CD14-positive monocyte (primary cell): ENCODE data around the gene NFE2L3. TPM values are rescaled to one million over a fixed set of nuclear protein-coding genes. Genes with fewer than 3 reads are reported as not detected.

ENCODE experiments used
- DNase-seq, 3 donors: peaks; one replicate each; pipeline ENCODE4 v3.0.0-alpha.2; 2011 to 2022
- H2AFZ ChIP-seq: 2 replicates; pipeline ENCODE4 v1.6.0; 2012; ENCODE audit warnings: mild to moderate bottlenecking, low read depth, low read length, inconsistent platforms; ENCODE audit not compliant: insufficient read depth, poor library complexity, severe bottlenecking
- H3K27ac ChIP-seq, 2 donors: 1 replicate in 1 of 2; 2 replicates in 1 of 2; pipeline ENCODE4 v1.5.1; 2012 to 2013; ENCODE audit warnings: low read length in 2 of 2, control low read depth in 1 of 2, inconsistent platforms in 1 of 2, low read depth in 1 of 2, mild to moderate bottlenecking in 1 of 2
- H3K27me3 ChIP-seq, 2 donors: one replicate each; pipeline versions ENCODE4 v1.6.0 to v1.6.1; 2011 to 2013; ENCODE audit warnings: low read length in 2 of 2; ENCODE audit not compliant: control insufficient read depth in 2 of 2, insufficient read depth in 2 of 2
- H3K36me3 ChIP-seq, 2 donors: replicated peaks in 1 of 2; 1 replicate in 1 of 2; 2 replicates in 1 of 2; pipeline versions ENCODE4 v1.5.1 to v1.6.1; 2012 to 2013; ENCODE audit warnings: low read length in 2 of 2, control low read depth in 1 of 2, inconsistent platforms in 1 of 2, mild to moderate bottlenecking in 1 of 2; ENCODE audit not compliant: insufficient read depth in 2 of 2, control insufficient read depth in 1 of 2
- H3K4me1 ChIP-seq, 2 donors: 1 replicate in 1 of 2; 2 replicates in 1 of 2; pipeline versions ENCODE4 v1.5.1 to v1.6.1; 2012 to 2013; ENCODE audit warnings: low read length in 2 of 2, control low read depth in 1 of 2, inconsistent platforms in 1 of 2, mild to moderate bottlenecking in 1 of 2, moderate library complexity in 1 of 2; ENCODE audit not compliant: insufficient read depth in 2 of 2, control insufficient read depth in 1 of 2
- H3K4me2 ChIP-seq: replicated peaks from 2 replicates; pipeline ENCODE3; 2012; ENCODE audit warnings: low read length, moderate library complexity, mild to moderate bottlenecking; ENCODE audit not compliant: poor library complexity, severe bottlenecking; ENCODE audit errors: extremely low read depth
- H3K4me3 ChIP-seq, 3 experiments: fragments of 200-600 bp in 1 of 3; sonication (generic) in 1 of 3; replicated peaks in 1 of 3; 1 replicate in 2 of 3; 2 replicates in 1 of 3; pipeline ENCODE4 v1.5.1; 2011 to 2013; ENCODE audit warnings: low read length in 3 of 3, mild to moderate bottlenecking in 3 of 3, control low read depth in 2 of 3, low read depth in 2 of 3, inconsistent platforms in 1 of 3, moderate library complexity in 1 of 3
- H3K79me2 ChIP-seq: 2 replicates; pipeline ENCODE4 v1.6.0; 2012; ENCODE audit warnings: mild to moderate bottlenecking, control low read depth, inconsistent platforms, low read length, moderate library complexity; ENCODE audit not compliant: insufficient read depth
- H3K9ac ChIP-seq: 2 replicates; pipeline ENCODE4 v1.6.0; 2017; ENCODE audit warnings: low read length, mild to moderate bottlenecking; ENCODE audit not compliant: insufficient read depth, poor library complexity, severe bottlenecking
- H3K9me3 ChIP-seq, 2 donors: replicated peaks in 1 of 2; 1 replicate in 1 of 2; 2 replicates in 1 of 2; pipeline versions ENCODE4 v1.5.1 to v1.6.1; 2012 to 2013; ENCODE audit warnings: low read length in 2 of 2, control low read depth in 1 of 2; ENCODE audit not compliant: control insufficient read depth in 1 of 2, insufficient read depth in 1 of 2
- H4K20me1 ChIP-seq: 2 replicates; pipeline ENCODE4 v1.6.0; 2012; ENCODE audit warnings: mild to moderate bottlenecking, low read length, control low read depth, moderate library complexity; ENCODE audit not compliant: insufficient read depth
- H3K27ac Mint-ChIP-seq, 7 donors: one replicate each; pipeline ENCODE4 v1.8.0; 2020; ENCODE audit warnings: mild to moderate bottlenecking in 7 of 7, mixed read lengths in 7 of 7, moderate library complexity in 6 of 7, inconsistent platforms in 2 of 7
- H3K27me3 Mint-ChIP-seq, 3 donors: one replicate each; pipeline ENCODE4 v1.8.0; 2021 to 2022; ENCODE audit warnings: low read depth in 3 of 3, mild to moderate bottlenecking in 3 of 3, mixed read lengths in 3 of 3, moderate library complexity in 3 of 3, inconsistent platforms in 1 of 3
- H3K36me3 Mint-ChIP-seq, 2 donors: one replicate each; pipeline ENCODE4 v1.8.0; 2020; ENCODE audit warnings: mixed read lengths in 2 of 2, inconsistent platforms in 1 of 2, mild to moderate bottlenecking in 1 of 2
- H3K4me1 Mint-ChIP-seq: one replicate; pipeline ENCODE4 v1.8.0; 2020; ENCODE audit warnings: mild to moderate bottlenecking, mixed read lengths
- H3K4me3 Mint-ChIP-seq, 2 donors: one replicate each; pipeline ENCODE4 v1.8.0; 2020; ENCODE audit warnings: mild to moderate bottlenecking in 2 of 2, mixed read lengths in 2 of 2, moderate library complexity in 1 of 2
- H3K9me3 Mint-ChIP-seq, 7 donors: one replicate each; pipeline ENCODE4 v1.8.0; 2020 to 2022; ENCODE audit warnings: mixed read lengths in 7 of 7, mild to moderate bottlenecking in 6 of 7, moderate library complexity in 6 of 7, inconsistent platforms in 2 of 7
- CTCF ChIP-seq: fragments of 200-600 bp; IDR thresholded peaks from one replicate; pipeline ENCODE4 v1.8.0; 2022; ENCODE audit warnings: antibody characterized with exemption, mild to moderate bottlenecking
- whole genome bisulfite sequencing: methylation state at CpG from one replicate; pipeline ENCODE4 v1.1.5; 2013; ENCODE audit warnings: missing lambda C conversion rate; ENCODE audit not compliant: insufficient coverage; 5-methylcytosine and 5-hydroxymethylcytosine counted together
- intact Hi-C, 2 donors: fragments of 100-400 bp; cut with micrococcal nuclease; formaldehyde crosslinking; loops; one replicate each; pipeline versions ENCODE4 v1.15.0 to v1.15.1; 2023
- polyA plus RNA-seq, 3 donors: library from polyadenylated mRNA; depleted of rRNA in 1 of 3; unstranded in 2 of 3; stranded (reverse) in 1 of 3; fragments of 300-500 nt in 2 of 3; fragments of >200 nt in 1 of 3; fragmentation: Illumina TruSeq in 2 of 3; gene quantifications; 1 replicate in 2 of 3; 2 replicates in 1 of 3; pipeline ENCODE4 v1.2.3, GENCODE V29; 2012 to 2021

The NFE2L3 gene
- polyA plus RNA-seq, 3 donors: 4.4 to 17.2 (median 10.6) TPM

- H3K27ac ChIP-seq: no peak overlapping the region
- H3K9ac ChIP-seq: no peak overlapping the region
- Mint-ChIP-seq H3K4me1 (peaks cover 10% of the 10 kb centered on the region), H3K36me3 (peaks cover 0 to 3% of the 10 kb centered on the region in 2 donors), H3K27ac (no peak overlapping the region), H3K4me3 (no peak overlapping the region), H3K9me3 (peaks cover 0 to 2% (median 0%) of the 10 kb centered on the region in 7 donors), H3K27me3 (peaks cover 0 to 7% (median 0%) of the 10 kb centered on the region in 3 donors)
- peaks cover 0 to 6% of the 10 kb centered on the region in 2 donors for H3K4me1 ChIP-seq
- H3K4me2 ChIP-seq: no peak overlapping the region
- DNase-seq: no peak
- intact Hi-C loops: no loop called here
- no peaks in the 10 kb centered on the region for H3K27me3 ChIP-seq
- WGBS: 91% methylated on average over 7 of the region's 9 CpGs
- no peak overlapping the region for H3K4me3 ChIP-seq
- H3K9me3 ChIP-seq: no peaks in the 10 kb centered on the region
- peaks cover 3% of the 10 kb centered on the region for H4K20me1 ChIP-seq
- no peak overlapping the region for H2AFZ ChIP-seq
- TF ChIP-seq CTCF: no peak
- H3K36me3 ChIP-seq: peaks cover 0 to 3% of the 10 kb centered on the region in 2 donors
- H3K79me2 ChIP-seq: no peaks in the 10 kb centered on the region
Measured at GRCh38 chr7:26165950-26166683, 14.1 kb downstream of the NFE2L3 start.

GRCh38 chr7:26166684-26167266, 14.8 kb downstream of the NFE2L3 start:
- Histone ChIP-seq H3K36me3 (peaks cover 0 to 3% of the 10 kb centered on the region in 2 donors), H3K4me2 (no peak overlapping the region), H3K9me3 (no peaks in the 10 kb centered on the region), H3K79me2 (no peaks in the 10 kb centered on the region), H2AFZ (no peak overlapping the region), H3K4me3 (no peak overlapping the region), H4K20me1 (peaks cover 3% of the 10 kb centered on the region), H3K4me1 (peaks cover 0 to 6% of the 10 kb centered on the region in 2 donors), H3K9ac (no peak overlapping the region), H3K27ac (no peak overlapping the region), H3K27me3 (no peaks in the 10 kb centered on the region)
- H3K4me3 Mint-ChIP-seq: no peak overlapping the region
- intact Hi-C loops: no loop called here
- TF ChIP-seq CTCF: no peak
- H3K27ac Mint-ChIP-seq: peak overlapping the region in 2 of 7 donors; percentile 12 to 22
- peaks cover 10% of the 10 kb centered on the region for H3K4me1 Mint-ChIP-seq
- peaks cover 0 to 6% (median 0%) of the 10 kb centered on the region in 7 donors for H3K9me3 Mint-ChIP-seq
- peak in 1 of 3 donors; percentile 48 for DNase-seq
- H3K36me3 Mint-ChIP-seq: peaks cover 2 to 9% of the 10 kb centered on the region in 2 donors
- WGBS: 50% methylated on average over 2 of the region's 5 CpGs
- peaks cover 0 to 7% (median 0%) of the 10 kb centered on the region in 3 donors for H3K27me3 Mint-ChIP-seq
